ENCODE results near the gene SIT1.
A peak's percentile ranks its signal among the peaks of the same experiment; 100 is the strongest.

SIT1 gene

DNA sequence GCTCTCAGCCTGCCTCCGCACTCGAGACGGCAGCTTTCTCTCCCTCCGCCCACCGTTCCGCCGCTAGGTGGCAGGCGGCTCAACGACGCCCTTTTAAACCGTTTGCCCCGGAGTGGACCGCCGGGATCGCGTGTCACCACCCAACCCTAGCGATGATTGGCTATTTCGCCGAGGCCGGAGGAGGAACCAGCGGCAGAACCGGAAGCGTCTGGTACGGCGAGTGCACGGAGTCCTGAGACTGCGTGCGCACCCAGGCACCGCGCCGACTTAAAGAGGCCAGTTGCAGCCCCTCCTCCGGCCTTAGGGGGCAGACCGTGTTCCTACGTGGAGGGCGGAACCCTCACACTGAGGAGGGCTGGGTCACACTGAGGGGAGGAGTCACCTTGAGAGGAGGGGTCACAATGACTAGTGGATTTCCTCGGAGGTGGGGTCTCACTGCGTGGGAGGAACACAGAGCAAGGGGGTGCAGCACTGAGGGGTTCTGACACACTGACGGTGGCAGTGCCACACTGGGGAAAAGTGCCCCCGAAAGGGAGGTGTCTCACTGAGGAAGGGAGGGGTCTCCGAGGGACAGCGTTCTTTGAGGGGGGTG lies 46.6 kb downstream of the SIT1 start:
- TF ChIP-seq, protein P1, sequence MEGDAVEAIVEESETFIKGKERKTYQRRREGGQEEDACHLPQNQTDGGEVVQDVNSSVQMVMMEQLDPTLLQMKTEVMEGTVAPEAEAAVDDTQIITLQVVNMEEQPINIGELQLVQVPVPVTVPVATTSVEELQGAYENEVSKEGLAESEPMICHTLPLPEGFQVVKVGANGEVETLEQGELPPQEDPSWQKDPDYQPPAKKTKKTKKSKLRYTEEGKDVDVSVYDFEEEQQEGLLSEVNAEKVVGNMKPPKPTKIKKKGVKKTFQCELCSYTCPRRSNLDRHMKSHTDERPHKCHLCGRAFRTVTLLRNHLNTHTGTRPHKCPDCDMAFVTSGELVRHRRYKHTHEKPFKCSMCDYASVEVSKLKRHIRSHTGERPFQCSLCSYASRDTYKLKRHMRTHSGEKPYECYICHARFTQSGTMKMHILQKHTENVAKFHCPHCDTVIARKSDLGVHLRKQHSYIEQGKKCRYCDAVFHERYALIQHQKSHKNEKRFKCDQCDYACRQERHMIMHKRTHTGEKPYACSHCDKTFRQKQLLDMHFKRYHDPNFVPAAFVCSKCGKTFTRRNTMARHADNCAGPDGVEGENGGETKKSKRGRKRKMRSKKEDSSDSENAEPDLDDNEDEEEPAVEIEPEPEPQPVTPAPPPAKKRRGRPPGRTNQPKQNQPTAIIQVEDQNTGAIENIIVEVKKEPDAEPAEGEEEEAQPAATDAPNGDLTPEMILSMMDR (conservative IDR thresholded peaks at IDR 0.05; ENCODE audit: low read depth, low read length), result peak; percentile 84
- DNase-seq (ENCODE audit: low read depth), result peak; percentile 98
- H3K4me3 ChIP-seq (ENCODE audit: low read length), result peak overlapping the region; percentile 85

DNA sequence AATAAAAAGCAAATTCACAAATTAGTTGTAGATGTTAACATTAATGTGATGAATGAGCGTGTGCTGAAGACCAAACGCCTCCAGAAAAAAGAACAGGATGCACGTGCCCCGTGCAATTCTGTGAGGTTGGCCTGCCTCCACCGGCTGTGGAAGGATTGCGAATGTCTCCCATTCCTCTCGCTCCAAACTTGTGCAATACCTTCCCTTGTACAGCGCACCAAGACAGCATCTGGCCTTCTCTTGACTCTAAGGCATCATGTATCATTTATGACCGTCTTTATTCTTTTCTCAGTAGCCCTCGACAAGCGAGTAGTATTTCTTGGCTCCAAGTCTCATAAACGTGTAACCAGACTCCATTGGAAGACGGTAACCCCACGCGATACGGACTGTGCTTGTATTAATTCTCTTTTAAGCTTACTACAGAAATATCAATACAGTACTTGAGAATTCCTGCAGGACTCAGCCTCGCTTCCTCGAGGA lies 47.2 kb downstream of the SIT1 start:
- TF ChIP-seq, protein P1 (conservative IDR thresholded peaks at IDR 0.05; ENCODE audit: low read depth, low read length), result no peak
- H3K4me3 ChIP-seq (ENCODE audit: low read length), result peak overlapping the region; percentile 57
- DNase-seq (ENCODE audit: low read depth), result peak; percentile 2

DNA sequence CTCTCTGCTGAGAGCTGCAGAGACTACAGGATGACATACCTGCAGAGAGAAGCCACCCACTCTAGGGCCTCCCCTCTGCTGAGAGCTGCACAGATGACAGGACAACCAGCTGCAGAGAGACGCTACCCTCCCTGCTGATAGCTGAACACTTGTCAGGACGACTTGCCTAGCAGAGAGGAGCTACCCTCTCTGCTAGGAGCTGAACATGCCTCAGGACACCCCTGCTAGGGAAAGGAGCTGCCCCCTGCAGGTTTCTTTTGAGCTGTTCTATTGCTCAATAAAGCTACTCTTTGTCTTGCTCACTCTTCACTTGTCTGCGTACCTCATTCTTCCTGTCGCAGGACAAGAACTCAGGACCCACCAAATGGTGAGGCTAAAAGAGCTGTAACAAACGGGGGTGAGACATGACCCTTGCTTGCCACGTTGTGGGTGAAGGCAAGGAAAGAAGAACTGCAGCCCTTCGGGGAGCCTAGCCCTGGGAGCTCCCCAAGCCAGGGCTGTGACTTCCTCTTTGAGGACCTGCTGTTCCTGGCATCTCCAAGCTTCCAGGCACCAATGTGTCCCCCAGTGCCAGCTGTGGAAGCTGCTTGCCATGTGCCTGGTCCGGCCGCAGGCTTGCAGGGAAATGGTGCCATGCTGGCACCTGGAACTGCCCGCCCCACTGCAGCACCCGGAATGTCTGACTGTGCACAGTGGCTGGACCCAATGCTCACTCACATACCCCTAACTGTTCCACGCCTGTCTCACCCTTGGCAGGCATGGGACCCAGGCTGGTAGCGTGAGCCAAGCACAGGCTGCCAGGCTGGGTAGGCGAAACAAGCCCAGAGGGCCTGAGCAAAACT lies 50.7 kb downstream of the SIT1 start:
- TF ChIP-seq, protein P1 (conservative IDR thresholded peaks at IDR 0.05; ENCODE audit: low read depth, low read length), result no peak
- H3K4me3 ChIP-seq (ENCODE audit: low read length), result no peak overlapping the region
- no peak for DNase-seq (ENCODE audit: low read depth)

Data from retinal pigment epithelial cell (primary cell).